ENCODE data around the gene MTG1.
A peak's percentile ranks its signal among the peaks of the same experiment; 100 is the strongest.

Gene MTG1

GRCh38 chr10:133355266-133355665 is 38.7 kb upstream of the MTG1 start:
- TF ChIP-seq GATA1 (IDR thresholded peaks at IDR 0.05; ENCODE audit: low read depth, low read length), result no peak
- no peak for TF ChIP-seq POLR2A (IDR thresholded peaks at IDR 0.05; ENCODE audit: low read length)

GRCh38 chr10:133355991-133356390 is 38.0 kb upstream of the MTG1 start:
- TF ChIP-seq POLR2A (IDR thresholded peaks at IDR 0.05; ENCODE audit: low read length) (no peak), GATA1 (IDR thresholded peaks at IDR 0.05; ENCODE audit: low read depth, low read length) (no peak)
- DNase-seq, result no peak

More at GRCh38 chr10:133355266-133355665, 38.7 kb upstream of the MTG1 start:
- no peak for DNase-seq

GRCh38 chr10:133356549-133357284 is 37.2 kb upstream of the MTG1 start:
- no peak for DNase-seq
- TF ChIP-seq POLR2A (IDR thresholded peaks at IDR 0.05; ENCODE audit: low read length), result no peak
- TF ChIP-seq GATA1 (IDR thresholded peaks at IDR 0.05; ENCODE audit: low read depth, low read length), result no peak

- no peak for TF ChIP-seq GATA1 (IDR thresholded peaks at IDR 0.05; ENCODE audit: low read depth, low read length)
- TF ChIP-seq POLR2A (IDR thresholded peaks at IDR 0.05; ENCODE audit: low read length), result no peak
- peak; percentile 73 to 77 for DNase-seq
Measured at GRCh38 chr10:133357285-133358161, 36.4 kb upstream of the MTG1 start, which contains the start of gene FUOM. TSS of gene FUOM (minus strand) at chr10:133358019. CDS start at chr10:133358007, 12 bp downstream.

GRCh38 chr10:133358162-133358924 is 35.6 kb upstream of the MTG1 start:
- DNase-seq, result no peak
- TF ChIP-seq GATA1 (IDR thresholded peaks at IDR 0.05; ENCODE audit: low read depth, low read length), result no peak
- TF ChIP-seq POLR2A (IDR thresholded peaks at IDR 0.05; ENCODE audit: low read length), result no peak

- no peak for TF ChIP-seq GATA1 (IDR thresholded peaks at IDR 0.05; ENCODE audit: low read depth, low read length)
- no peak for TF ChIP-seq POLR2A (IDR thresholded peaks at IDR 0.05; ENCODE audit: low read length)
- DNase-seq, result no peak
Measured at GRCh38 chr10:133358925-133359310, 35.0 kb upstream of the MTG1 start.

- no peak for TF ChIP-seq POLR2A (IDR thresholded peaks at IDR 0.05; ENCODE audit: low read length)
- TF ChIP-seq GATA1 (IDR thresholded peaks at IDR 0.05; ENCODE audit: low read depth, low read length), result no peak
- peak; percentile 74 to 82 for DNase-seq
Measured at GRCh38 chr10:133359554-133359971, 34.4 kb upstream of the MTG1 start.

- peak in 1 of 2 experiments; percentile 74 for DNase-seq
- TF ChIP-seq GATA1 (IDR thresholded peaks at IDR 0.05; ENCODE audit: low read depth, low read length) (no peak), POLR2A (IDR thresholded peaks at IDR 0.05; ENCODE audit: low read length) (no peak)
Measured at GRCh38 chr10:133359972-133360610, 33.9 kb upstream of the MTG1 start.

GRCh38 chr10:133361227-133361626 is 32.7 kb upstream of the MTG1 start:
- DNase-seq, result no peak
- TF ChIP-seq GATA1 (IDR thresholded peaks at IDR 0.05; ENCODE audit: low read depth, low read length), result no peak

- TF ChIP-seq POLR2A (IDR thresholded peaks at IDR 0.05; ENCODE audit: low read length) (no peak), GATA1 (IDR thresholded peaks at IDR 0.05; ENCODE audit: low read depth, low read length) (no peak)
- no peak for DNase-seq
Measured at GRCh38 chr10:133361773-133362441, 32.0 kb upstream of the MTG1 start.

- DNase-seq, result no peak
- no peak for TF ChIP-seq POLR2A (IDR thresholded peaks at IDR 0.05; ENCODE audit: low read length)
- TF ChIP-seq GATA1 (IDR thresholded peaks at IDR 0.05; ENCODE audit: low read depth, low read length), result no peak
Measured at GRCh38 chr10:133362846-133363245, 31.1 kb upstream of the MTG1 start.

- no peak for TF ChIP-seq POLR2A (IDR thresholded peaks at IDR 0.05; ENCODE audit: low read length)
- TF ChIP-seq GATA1 (IDR thresholded peaks at IDR 0.05; ENCODE audit: low read depth, low read length), result no peak
- no peak for DNase-seq
Measured at GRCh38 chr10:133364645-133365431, 29.1 kb upstream of the MTG1 start.

Data from erythroblast (primary cell).